BJ (cell line): ENCODE results near the gene TNFSF13. TPM values are rescaled to one million over a fixed set of nuclear protein-coding genes. Genes with fewer than 3 reads are reported as not detected.

Experiments
- CTCF ChIA-PET: fragments of 350-600 bp; formaldehyde crosslinking; extraction: SDS; loops from one replicate; lab custom pipeline; 2021; ENCODE audit warnings: antibody characterized with exemption, inconsistent platforms; lab: Yijun Ruan, JAX
- POLR2A ChIA-PET: fragments of 300-600 bp; sonication (Branson Sonifier 250); formaldehyde crosslinking; extraction: SDS; loops from one replicate; lab custom pipeline; 2021; ENCODE audit warnings: antibody characterized with exemption; lab: Charles Lee
- DNase-seq: peaks from one replicate; pipeline ENCODE4 v3.0.0-alpha.2; 2011; ENCODE audit warnings: low read depth
- H3K27me3 ChIP-seq: 2 replicates; pipeline ENCODE4 v1.6.0; 2011; ENCODE audit warnings: low read length; ENCODE audit not compliant: control insufficient read depth, insufficient read depth
- H3K36me3 ChIP-seq: 2 replicates; pipeline ENCODE4 v1.5.1; 2011; ENCODE audit warnings: low read length; ENCODE audit not compliant: control insufficient read depth, insufficient read depth
- H3K4me3 ChIP-seq: 2 replicates; pipeline ENCODE4 v1.5.1; 2011; ENCODE audit warnings: low read depth, mild to moderate bottlenecking, control low read depth, low read length
- CTCF ChIP-seq: IDR thresholded peaks from 2 replicates; pipeline ENCODE4 v1.5.1; 2011; ENCODE audit warnings: low read depth, mild to moderate bottlenecking, control low read depth, inconsistent platforms, low read length, moderate library complexity; ENCODE audit not compliant: insufficient read depth
- polyA plus RNA-seq: library from polyadenylated mRNA; depleted of rRNA; stranded (reverse); fragments of >200 nt; gene quantifications from 2 replicates; pipeline ENCODE4 v1.2.3, GENCODE V29; 2011

Gene TNFSF13
- polyA plus RNA-seq, 1 experiment: 2.4 TPM

GRCh38 chr17:7528842-7529241 is 29.7 kb upstream of the TNFSF13 start:
- Histone ChIP-seq H3K36me3 (no peaks in the 10 kb centered on the region), H3K4me3 (no peak overlapping the region), H3K27me3 (no peaks in the 10 kb centered on the region)
- no peak for DNase-seq
- TF ChIP-seq CTCF: no peak
- CTCF ChIA-PET: no interaction called here
- POLR2A ChIA-PET: no interaction called here

DNA sequence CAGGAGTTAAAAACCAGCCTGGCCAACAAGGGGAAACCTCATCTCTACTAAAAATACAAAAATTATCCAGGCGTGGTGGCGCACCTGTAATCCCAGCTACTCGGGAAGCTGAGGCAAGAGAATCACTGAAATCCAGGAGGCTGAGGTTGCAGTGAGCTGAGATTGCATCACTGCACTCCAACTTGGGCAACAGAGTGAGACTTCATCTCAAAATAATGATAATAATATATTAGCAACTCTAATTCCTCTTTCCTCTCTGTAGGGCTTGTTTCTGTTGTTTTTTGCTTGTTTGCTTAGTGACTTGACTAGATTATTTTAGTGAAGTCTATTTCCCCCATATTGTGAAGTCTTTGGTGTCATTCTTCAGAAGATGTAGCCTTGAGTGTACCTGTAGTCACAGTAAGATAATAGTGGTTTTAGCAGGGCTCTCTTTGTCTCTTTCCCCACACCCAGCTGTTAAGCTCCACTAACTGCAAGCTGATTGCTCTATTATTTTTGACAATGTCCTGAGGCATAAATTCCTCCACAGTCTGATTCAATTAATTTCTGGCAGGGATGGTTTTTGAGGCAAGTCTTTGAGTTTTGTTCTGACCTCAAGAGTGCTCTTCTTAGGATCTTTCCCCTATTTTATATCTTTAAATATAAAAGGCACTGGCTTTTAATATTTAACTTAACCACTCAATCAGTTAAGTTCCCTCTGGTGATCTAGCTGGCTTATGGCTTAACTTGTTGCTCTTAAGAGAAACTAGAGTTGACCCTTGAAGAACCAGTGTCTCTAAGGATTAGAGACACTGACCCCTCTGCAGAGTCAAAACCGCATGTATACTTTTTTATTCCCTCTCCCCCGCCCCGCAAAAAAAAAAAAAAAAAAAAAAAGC is 28.3 kb upstream of the TNFSF13 start:
- no peak for DNase-seq
- ChIA-PET CTCF (interaction anchor here (0.6 to 1.2 kb wide), 3 partner anchors 9 to 30 kb away, joined by 3 to 5 read pairs (median 3); no protein-coding TSS in a partner anchor), POLR2A (no interaction called here)

DNA sequence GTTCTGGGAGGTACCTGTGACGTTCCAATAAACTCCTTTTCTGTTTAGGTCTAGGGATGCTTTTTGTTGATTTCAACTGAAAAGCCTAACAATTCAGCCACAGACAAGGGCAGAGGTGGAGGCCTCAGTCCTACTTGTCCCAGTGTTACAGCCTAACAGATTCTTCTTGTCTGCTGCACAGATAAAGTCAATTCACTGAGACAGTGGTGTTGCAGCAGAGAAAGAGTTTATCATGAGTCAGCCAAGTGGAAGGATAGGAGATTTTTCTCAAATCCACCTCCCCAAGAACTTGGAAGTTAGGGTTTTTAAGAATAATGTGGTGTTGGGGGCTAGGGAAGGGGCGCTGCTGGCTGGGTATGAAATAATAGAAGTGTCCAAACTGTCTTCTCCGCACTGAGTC is 20.5 kb upstream of the TNFSF13 start:
- CTCF ChIA-PET: no interaction called here
- POLR2A ChIA-PET: no interaction called here
- no peaks in the 10 kb centered on the region for H3K36me3 ChIP-seq
- TF ChIP-seq CTCF: no peak
- H3K4me3 ChIP-seq: no peak overlapping the region
- peaks cover 2% of the 10 kb centered on the region; the same call in 1 of the 2 replicates for H3K27me3 ChIP-seq
- DNase-seq: no peak

More for the DNA sequence above, 28.3 kb upstream of the TNFSF13 start:
- H3K36me3 ChIP-seq: no peaks in the 10 kb centered on the region
- no peak for TF ChIP-seq CTCF
- no peak overlapping the region for H3K4me3 ChIP-seq
- H3K27me3 ChIP-seq: no peaks in the 10 kb centered on the region

- no peak for DNase-seq
- no peaks in the 10 kb centered on the region for H3K36me3 ChIP-seq
- H3K4me3 ChIP-seq: no peak overlapping the region
- ChIA-PET POLR2A (no interaction called here), CTCF (no interaction called here)
- TF ChIP-seq CTCF: no peak
- H3K27me3 ChIP-seq: peaks cover 2% of the 10 kb centered on the region; the same call in 1 of the 2 replicates
These were observed 19.5 kb upstream of the TNFSF13 start for GRCh38 chr17:7538891-7539545.

DNA sequence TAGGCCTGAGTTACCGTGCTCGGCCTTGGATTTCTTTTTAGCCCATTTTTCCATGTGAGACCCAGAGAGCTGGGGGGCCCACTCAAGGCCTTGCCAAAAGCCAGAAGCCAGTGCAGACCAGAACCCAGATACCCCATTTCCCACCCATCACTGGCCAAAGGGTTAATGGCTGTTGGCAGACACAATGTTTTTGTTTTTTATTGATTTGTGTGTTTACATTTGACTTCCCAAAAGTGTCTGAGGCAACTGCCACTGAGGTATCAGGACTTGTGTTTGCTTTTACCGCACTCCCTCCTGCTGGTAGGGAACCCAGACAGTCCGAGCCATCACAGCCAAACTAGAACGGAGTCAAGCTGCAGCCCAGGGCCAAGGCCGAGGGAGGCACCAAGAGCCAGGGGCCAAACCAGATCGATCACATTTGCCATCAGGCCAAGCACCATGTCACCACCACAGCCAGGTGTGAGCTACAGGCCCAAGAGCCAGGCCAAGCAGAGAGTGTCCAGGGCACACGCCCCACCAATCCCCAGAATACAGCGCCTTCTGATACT is 17.4 kb upstream of the TNFSF13 start:
- TF ChIP-seq CTCF: no peak
- Histone ChIP-seq H3K27me3 (peaks cover 2% of the 10 kb centered on the region; the same call in 1 of the 2 replicates), H3K4me3 (no peak overlapping the region), H3K36me3 (no peaks in the 10 kb centered on the region)
- DNase-seq: no peak
- POLR2A ChIA-PET: no interaction called here
- CTCF ChIA-PET: interaction anchor here (1.0 to 1.6 kb wide), 2 partner anchors 18 to 20 kb away, joined by 3 to 6 read pairs; no protein-coding TSS in a partner anchor
